ENCODE results near the gene MTCH1. TPM values are rescaled to one million over a fixed set of nuclear protein-coding genes. Genes with fewer than 3 reads are reported as not detected.

Gene MTCH1
- total RNA-seq, 1 donor from 2014 or later: 172 TPM

DNA sequence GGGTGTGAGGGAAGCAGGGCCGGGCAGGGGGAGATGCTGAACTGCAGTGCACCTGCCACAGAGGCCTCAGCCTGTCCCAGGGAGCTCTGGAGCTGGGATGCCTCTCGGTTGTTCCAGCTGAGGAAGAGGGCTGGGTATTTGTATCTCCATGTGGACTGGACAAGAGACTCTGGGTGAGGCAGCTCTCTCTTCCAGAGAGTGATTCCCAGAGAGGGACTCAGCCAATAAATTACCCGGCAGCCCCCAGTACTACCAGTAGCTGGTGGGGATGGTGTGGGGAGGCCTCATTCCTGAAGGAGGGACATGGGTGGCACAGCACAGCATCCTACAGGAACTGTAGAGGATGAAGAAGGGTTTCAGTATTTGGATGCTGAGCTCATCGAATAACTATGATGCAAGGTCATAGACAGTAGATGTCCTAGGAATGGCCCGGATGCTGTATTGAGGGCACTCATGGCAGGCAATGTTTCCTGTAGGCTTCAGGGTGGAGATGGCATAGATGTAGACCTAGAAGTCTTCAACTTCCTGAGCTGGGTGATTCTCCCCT lies 20.9 kb upstream of the MTCH1 start:
- H3K4me3 ChIP-seq (ENCODE audit: low read depth, low read length): no peak overlapping the region
- H3K36me3 ChIP-seq (ENCODE audit: control insufficient read depth, insufficient read depth, low read length): no peaks in the 10 kb centered on the region
- DNase-seq (ENCODE audit: low read depth): no peak
- TF ChIP-seq, protein P1, sequence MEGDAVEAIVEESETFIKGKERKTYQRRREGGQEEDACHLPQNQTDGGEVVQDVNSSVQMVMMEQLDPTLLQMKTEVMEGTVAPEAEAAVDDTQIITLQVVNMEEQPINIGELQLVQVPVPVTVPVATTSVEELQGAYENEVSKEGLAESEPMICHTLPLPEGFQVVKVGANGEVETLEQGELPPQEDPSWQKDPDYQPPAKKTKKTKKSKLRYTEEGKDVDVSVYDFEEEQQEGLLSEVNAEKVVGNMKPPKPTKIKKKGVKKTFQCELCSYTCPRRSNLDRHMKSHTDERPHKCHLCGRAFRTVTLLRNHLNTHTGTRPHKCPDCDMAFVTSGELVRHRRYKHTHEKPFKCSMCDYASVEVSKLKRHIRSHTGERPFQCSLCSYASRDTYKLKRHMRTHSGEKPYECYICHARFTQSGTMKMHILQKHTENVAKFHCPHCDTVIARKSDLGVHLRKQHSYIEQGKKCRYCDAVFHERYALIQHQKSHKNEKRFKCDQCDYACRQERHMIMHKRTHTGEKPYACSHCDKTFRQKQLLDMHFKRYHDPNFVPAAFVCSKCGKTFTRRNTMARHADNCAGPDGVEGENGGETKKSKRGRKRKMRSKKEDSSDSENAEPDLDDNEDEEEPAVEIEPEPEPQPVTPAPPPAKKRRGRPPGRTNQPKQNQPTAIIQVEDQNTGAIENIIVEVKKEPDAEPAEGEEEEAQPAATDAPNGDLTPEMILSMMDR (IDR thresholded peaks at IDR 0.05; ENCODE audit: insufficient read depth, low read length, poor library complexity, severe bottlenecking): no peak
- H3K27me3 ChIP-seq (ENCODE audit: control insufficient read depth, insufficient read depth, low read length): peaks cover 4% of the 10 kb centered on the region

DNA sequence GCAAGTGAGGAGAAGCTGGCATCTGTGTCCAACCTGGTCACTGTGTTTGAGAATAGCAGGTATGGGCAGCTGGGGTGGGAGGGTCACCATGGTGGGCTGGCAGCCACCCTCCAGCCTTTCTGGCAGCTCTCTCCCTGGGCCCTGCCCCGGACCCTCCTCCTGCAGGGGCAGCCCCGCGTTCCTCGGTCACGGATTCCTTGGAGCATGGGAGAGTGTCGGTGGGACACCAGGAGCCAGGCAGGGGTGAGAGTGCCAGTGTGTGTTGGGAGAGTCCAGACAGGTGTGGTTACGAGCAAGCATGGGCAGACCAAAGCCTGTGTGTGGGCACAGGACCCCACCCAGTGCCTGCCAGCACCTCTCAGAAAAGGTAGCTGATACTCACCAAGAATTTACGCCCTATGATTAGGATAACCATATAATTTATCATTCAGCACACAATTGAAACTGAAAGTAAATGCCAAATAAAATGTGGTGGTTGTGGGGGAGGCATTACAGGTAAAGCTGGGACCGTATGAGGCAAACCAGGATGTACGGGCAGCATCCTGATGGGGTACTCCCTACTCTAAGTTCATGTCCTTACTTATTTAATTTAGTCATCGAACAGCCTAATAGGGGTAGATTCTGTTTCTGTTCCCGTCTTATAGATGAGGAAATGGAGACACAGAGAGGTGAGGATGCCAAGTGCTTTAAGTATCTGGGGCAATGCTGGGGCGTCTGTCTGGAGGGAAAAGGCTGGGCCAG lies 20.0 kb upstream of the MTCH1 start:
- DNase-seq (ENCODE audit: low read depth): no peak
- TF ChIP-seq, protein P1 (IDR thresholded peaks at IDR 0.05; ENCODE audit: insufficient read depth, low read length, poor library complexity, severe bottlenecking): no peak
- Histone ChIP-seq H3K4me3 (ENCODE audit: low read depth, low read length) (no peak overlapping the region), H3K27me3 (ENCODE audit: control insufficient read depth, insufficient read depth, low read length) (peaks cover 4% of the 10 kb centered on the region), H3K36me3 (ENCODE audit: control insufficient read depth, insufficient read depth, low read length) (no peaks in the 10 kb centered on the region)

DNA sequence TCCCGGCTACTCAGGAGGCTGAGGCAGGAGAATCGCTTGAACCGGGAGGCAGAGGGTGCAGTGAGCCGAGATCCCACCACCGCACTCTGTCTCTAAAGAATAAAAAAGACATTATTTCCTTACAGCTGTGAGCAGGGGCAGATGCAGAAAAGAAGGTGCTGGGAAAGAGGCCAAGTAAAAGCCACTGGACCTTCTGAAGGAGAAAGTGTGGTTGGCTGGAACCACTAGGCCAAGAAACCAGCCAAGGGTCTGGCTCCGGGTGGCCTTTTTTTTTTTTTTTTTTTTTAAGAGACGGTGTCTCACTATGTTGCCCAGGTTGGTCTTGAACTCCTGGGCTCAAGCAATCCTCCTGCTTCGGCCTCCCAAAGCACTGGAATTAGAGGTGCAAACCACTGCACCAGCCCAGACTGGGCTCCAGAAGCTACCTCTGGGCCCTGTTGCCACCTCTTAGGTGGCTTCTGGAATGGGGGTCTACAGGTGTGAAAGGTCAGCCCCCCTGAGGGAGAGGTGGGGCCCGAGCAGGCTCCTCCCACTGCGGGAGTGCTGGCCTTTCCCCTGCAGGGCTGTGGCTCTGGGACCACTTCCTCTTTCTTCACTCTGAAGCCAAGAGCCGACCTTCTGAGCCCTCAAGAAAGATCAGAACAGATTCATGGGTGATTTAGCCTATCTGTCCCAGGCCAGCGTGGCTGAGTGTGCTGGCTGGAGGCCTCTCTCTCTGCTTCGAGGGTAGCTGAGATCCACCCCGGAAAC lies 19.2 kb upstream of the MTCH1 start, which contains the start of gene FGD2:
Gene FGD2 (plus strand): TSS at position 595 of the 750 bp plus-strand sequence. CDS start 163 bp downstream, outside the sequence.
- Histone ChIP-seq H3K36me3 (ENCODE audit: control insufficient read depth, insufficient read depth, low read length) (no peaks in the 10 kb centered on the region), H3K4me3 (ENCODE audit: low read depth, low read length) (no peak within 1 kb of the TSS), H3K27me3 (ENCODE audit: control insufficient read depth, insufficient read depth, low read length) (peaks cover 4% of the 10 kb centered on the region)
- no peak for DNase-seq (ENCODE audit: low read depth)
- TF ChIP-seq, protein P1 (IDR thresholded peaks at IDR 0.05; ENCODE audit: insufficient read depth, low read length, poor library complexity, severe bottlenecking): no peak

DNA sequence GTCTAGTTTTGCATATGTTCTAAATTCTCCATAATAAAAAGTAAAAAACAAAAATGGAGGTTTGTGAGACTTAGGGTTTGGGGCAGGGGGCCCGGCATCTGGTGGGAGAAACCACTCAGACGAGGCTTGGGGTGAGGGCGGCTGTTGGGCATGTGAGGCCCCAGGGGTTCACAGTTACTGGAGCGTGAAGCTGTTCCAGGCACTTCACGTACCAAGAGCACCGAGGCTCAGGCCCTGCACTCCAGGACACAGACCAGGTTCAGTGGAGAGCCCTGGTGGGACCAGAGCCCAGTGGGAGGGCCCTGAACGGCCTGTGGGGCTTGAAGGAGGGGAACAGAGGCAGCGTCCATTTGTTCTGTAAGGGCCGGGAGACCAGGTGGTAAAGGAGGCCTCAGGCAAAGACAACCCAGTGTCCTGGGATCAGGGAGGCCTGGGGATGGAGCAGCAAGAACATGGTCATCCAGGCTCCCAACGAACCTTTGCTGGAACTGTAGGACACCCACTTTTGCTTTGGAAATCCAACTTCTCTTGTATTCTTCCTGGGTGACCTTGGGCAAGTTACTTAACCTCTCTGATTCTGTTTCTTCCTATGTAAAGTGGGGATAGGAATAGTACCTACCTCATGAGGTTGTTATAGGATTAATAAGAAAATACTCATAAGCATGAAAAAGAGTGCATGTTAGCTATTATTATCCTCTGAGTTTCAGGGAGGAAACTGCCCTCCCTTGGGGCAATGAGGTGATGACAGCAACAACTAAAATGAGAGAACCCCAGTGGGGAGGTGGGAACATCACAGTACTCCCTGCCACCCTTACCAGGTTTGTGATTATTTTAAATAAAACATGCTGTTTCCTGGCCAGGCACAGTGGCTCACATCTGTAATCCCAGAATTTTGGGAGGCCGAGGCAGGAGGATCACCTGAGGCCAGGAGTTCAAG lies 18.3 kb upstream of the MTCH1 start:
- TF ChIP-seq, protein P1 (IDR thresholded peaks at IDR 0.05; ENCODE audit: insufficient read depth, low read length, poor library complexity, severe bottlenecking): no peak
- Histone ChIP-seq H3K27me3 (ENCODE audit: control insufficient read depth, insufficient read depth, low read length) (peaks cover 4% of the 10 kb centered on the region), H3K36me3 (ENCODE audit: control insufficient read depth, insufficient read depth, low read length) (no peaks in the 10 kb centered on the region), H3K4me3 (ENCODE audit: low read depth, low read length) (no peak overlapping the region)
- no peak for DNase-seq (ENCODE audit: low read depth)

DNA sequence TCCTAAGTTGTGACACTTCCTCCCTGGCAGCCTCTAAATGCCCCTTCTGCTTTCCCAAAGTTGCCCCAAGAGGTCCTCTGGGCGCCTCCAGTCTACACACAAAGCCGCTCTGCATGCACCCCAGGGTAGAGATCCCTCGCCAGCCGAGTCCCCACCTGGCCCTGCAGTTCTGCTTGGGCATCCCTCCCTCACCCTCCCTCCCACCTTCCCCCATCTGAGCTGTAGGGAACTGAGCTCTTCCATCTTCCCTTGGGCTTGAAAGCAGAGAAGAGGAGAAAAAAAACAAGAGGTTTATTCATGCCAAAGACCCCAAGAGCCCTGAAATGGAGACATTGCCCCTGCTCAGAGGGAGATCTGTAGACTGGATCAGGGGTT lies 13.7 kb upstream of the MTCH1 start:
- TF ChIP-seq, protein P1 (IDR thresholded peaks at IDR 0.05; ENCODE audit: insufficient read depth, low read length, poor library complexity, severe bottlenecking): no peak
- no peak overlapping the region for H3K4me3 ChIP-seq (ENCODE audit: low read depth, low read length)
- H3K27me3 ChIP-seq (ENCODE audit: control insufficient read depth, insufficient read depth, low read length): no peaks in the 10 kb centered on the region
- no peak for DNase-seq (ENCODE audit: low read depth)
- H3K36me3 ChIP-seq (ENCODE audit: control insufficient read depth, insufficient read depth, low read length): no peaks in the 10 kb centered on the region
